ENCODE measurements around the gene FAM25A.
"Not testable (repeated sequence)": the region's sequence is repeated elsewhere in the genome, so short reads cannot be mapped to it uniquely, and the experiment has no call there.

FAM25A gene

DNA sequence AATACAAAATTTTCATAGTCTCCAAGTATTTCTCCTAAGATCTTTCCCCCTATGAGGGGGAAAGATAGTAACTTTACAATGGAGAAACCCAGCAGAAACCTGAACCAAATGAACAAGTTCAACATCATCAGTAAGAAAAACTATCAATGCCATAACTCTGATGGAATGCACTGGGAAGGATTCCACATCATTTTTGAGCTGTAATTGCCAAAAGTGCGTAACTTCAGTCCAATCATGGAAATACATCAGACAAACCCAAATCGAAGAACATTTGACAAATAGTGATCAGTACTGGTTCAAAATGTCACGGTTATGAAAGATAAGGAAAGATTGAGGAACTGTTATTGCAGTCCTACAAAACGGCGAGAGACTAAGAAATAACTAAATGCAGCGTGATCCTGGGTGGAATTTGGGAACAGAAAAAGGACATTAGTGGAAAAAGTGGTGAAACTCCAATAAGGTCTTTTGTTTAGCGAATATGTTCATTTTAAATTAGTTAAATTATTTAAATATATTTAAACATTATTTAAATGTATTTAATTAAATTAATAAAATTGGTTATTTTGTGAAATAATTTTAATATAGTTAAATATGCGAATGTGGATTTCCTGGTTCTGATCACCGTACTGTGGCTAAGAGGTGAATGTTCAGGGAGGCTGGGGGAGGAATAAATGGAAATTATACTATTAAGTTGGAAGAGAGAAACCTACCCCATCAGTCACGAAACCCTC, 4.9 kb upstream of the FAM25A start:
- DNase-seq, result not testable (repeated sequence)

DNA sequence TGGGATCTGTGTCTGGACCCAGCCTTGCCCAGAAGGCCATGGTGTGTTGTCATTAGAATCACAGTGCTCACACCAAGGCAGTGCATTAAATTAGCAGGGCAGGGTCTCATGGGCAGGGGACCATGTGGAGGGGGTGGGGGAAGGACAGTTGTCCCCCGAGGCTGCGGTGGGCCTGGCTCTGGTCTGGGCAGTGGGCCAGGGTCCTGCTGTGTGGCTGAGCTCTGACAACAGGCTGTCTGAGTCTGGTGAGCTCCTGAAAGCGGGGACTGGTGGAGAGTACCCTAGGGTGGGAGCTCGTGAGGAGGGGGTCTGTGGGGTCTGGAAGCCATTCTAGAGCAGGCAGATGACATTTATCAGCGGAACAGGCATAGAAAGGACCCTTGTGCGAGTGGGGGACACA, 2.0 kb upstream of the FAM25A start:
- DNase-seq, result not testable (repeated sequence)

DNA sequence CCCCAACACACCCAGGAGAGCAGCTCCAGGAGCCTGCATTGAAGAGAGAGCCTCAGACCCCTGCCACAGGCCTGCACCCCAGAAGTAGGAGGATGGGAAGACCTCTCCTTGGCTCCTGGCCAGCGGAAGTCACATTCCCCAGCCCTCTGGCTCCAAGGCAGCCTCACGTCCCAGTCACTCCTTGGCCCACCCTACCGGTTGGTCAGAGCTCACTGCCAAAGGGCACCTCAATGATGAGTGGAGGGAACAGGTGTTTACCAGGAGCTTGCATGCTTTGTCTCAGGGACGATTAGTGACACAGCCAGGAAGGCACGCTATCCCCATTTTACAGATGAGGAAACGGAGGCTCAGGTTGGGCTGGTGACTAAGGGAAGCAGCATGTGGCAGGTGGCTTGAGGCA, 1.0 kb upstream of the FAM25A start:
- not testable (repeated sequence) for DNase-seq

DNA sequence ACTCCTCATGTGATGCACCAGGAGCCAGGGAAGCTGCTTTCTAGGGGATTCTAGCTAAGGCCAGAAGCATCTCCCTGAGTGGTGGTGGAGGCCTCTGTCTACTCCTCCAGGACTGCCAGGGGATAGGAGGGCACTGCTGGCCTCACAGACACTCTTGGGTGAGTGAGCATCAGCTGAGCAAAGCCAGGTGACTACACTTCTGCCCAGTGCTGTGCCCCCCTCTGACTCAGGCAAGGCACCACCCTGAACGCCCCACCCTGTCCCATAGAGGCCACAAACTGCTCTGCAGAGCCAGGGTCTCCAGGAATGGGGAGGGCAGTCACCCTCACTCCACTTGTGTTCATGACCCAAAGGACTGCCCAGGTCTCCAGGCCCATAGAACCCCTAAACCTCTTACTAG, 590 bp upstream of the FAM25A start:
- not testable (repeated sequence) for DNase-seq

DNA sequence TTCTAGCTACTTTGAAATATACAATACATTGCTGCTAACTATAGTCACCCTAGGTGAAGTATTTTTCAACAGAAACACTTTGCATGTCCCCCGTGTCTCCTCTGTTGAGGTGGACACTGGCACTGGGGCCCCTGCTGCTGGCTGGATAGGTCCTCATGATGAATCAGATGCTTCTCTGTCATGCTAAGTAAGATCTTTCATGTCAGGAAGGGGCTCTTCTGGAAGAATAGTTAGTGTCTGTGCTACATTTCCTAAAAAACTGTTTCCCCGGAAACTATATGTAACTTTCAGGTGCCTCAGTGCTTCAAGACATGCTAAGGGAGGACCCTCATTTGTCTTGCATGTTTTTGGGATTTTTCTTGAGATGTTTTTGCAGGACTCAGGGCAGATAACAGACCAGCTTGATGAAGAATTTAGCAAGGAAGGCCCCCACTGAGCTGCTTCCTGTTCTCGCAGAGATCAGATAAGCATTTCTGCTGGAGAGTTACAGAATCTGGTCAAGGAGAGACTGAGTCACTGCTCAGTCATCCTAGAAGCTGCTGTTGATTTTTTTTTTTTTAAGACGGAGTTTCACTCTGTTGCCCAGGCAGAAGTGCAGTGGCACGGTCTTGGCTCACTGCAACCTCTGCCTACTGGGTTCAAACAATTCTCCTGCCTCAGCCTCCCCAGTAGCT, 5.3 kb downstream of the FAM25A start:
- DNase-seq, result not testable (repeated sequence)

DNA sequence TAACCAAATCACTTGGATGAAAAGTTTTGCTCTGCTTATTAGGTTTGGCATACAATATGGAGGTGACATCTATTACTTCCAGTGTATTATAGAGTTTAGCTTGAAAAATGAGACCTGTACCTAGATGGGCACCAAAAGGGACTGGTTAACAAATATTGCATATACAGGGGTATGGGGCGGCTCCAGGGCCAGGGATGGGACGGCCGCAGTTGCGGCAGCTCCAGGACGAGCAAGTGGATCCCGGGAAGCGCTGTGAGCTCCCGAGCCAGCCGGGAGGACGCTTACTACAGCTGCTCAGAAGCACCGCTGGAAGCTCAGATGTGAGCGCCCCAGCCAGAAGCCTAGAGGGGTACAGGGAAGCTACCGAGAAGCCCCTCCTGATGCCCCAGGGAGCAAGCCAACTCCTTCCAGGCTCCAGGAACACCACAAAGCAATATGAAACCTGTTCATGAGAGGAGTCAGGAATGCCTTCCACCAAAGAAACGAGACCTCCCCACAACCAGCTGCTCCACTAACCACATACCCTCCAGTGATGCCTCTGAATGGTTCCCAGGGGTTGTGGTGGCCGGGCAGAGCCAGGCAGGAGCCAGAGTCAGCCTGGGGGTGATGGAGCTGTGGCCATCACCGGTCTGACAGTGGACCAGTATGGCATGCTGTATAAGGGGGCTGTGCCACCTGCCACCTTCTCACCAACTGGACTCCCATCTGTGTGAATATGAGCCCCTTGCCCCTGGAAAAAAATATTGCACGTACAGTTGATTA, 6.8 kb downstream of the FAM25A start:
- not testable (repeated sequence) for DNase-seq

DNA sequence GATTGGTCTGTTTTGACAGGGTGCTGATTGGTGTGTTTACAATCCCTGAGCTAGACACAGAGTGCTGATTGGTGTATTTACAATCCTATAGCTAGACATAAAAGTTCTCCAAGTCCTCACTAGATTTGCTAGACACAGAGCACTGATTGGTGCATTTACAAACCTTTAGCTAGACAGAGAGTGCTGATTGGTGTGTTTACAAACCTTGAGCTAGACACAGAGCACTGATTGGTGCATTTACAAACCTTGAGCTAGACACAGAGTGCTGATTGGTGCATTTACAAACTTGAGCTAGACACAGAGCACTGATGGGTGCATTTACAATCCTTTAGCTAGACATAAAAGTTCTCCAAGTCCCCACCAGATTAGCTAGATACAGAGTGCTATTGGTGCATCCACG, 10.3 kb downstream of the FAM25A start:
- not testable (repeated sequence) for DNase-seq

DNA sequence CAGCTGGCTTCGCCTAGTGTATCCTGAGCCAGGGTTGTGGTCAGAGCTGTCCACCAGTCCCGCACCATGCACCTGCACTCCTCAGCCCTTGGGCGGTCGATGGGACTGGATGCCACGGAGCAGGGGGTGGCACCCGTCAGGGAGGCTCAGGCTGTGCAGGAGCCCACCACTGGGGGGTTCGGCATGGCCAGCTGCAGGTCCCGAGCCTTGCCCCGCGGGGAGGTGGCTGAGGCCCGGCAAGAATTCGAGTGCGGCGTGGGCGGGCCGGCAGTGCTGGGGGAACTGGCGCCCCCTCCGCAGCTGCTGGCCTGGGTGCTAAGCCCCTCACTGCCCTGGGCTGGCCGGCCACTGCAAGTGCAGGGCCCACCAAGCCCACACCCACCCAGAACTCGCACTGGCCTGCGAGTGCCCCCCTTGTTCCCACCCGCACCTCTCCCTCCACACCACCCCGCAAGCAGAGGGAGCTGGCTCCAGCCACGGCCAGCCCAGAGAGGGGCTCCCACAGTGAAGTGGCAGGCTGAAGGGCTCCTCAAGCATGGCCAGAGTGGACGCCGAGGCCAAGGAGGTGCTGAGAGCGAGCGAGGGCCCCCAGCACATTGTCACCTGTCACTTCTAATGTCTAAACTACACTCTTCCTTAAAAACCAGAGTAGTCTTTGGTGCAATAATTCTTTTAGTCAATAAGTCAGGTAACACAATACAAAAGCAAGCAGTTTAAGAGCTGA, 11.0 kb downstream of the FAM25A start:
- DNase-seq, result no peak

DNA sequence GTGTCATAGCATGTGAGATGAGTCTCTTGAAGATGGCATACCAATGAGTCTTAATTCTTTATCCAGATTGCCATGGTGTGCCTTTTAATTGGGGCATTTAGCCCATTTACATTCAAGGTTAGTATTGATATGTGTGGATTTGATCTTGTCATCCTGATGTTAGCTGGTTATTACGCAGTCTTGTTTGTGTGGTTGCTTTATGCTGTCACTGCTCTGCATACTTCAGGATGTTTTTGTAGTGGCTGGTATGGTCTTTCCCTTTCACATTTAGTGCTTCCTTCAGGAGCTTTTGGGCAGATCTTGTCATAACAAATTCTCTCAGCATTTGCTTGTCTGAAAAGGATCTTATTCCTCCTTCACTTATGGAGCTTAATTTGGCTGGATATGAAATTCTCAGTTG, 16.5 kb downstream of the FAM25A start:
- DNase-seq, result no peak

DNA sequence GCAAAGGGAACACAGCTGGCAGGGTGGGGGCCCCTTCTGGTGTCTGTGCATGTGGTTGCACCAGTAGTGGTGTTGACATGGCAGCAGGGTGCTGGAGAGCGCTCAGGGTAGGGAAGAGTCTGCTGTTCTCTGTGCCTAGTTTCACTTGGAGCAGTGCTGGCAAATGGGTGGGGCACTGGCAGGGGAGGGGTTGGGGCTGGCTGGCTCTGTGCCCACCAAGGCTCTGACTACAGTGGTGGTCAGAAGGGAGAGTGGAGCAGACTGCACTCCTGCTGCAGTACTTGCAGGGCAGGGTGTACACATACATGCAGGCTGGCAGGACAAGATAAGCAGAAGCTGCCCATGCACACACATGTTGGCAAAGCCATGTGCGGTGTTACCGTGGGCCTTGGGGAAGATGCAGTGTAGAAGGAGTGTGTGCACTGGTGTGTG, 18.2 kb downstream of the FAM25A start:
- no peak for DNase-seq

DNA sequence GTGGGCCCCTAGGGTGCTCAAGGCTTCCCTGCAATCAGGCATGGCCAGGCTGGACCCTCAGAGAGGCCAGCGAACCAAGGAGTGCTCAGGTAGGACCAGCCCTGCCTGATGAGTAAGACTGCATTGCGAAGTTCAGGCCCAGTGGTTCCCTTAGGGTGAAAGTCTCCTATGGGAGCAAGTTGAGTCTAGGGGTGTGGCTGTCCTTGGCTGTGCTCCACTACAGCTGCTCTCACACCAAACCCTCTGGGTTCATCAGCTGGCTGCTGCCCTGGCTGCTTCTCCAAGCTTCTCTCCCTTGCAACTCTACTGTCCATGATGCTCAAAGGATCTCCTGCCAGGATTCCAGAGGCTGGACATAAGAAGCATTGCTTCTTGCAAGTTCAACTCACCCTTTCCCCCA, 18.7 kb downstream of the FAM25A start:
- DNase-seq, result no peak

DNA sequence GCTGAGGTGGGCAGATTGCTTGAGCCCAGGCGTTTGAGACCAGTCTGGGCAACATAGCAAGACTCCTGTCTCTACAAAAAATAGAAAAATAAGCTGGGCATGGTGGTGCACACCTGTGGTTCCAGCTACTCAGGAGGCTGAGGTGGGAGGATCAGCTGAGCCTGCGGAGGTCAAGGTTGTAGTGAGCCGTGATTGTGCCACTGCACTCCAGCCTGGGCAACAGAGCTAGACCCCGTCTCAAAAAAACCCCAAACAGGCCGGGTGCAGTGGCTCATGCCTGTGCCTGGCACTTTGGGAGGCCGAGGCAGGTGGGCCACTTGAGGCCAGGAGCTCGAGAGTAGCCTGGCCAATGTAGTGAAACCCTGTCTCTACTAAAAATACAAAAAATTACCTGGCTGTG, 23.5 kb downstream of the FAM25A start:
- DNase-seq, result not testable (repeated sequence)

DNA sequence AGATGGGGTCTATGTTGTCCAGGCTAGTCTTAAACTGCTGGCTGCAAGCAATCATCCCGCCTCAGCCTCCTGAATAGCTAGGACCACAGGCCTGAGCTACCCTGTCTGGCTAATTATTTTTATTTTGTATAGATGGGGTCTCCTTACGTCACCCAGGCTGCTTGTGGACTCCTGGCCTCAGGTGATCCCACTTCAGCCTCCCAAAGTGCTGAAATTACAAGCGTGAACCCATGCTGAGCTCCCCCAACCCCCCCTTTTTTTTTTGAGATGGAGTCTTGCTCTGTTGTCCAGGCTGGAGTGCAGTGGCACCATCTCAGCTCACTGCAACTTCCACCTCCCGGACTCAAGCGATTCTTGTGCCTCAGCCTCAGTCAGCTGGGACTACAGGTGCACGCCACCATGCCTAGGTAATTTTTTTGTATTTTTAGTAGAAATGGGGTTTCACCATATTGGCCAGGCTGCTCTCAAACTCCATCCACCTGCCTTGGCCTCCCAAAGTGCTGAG, 25.4 kb downstream of the FAM25A start:
- DNase-seq, result no peak

DNA sequence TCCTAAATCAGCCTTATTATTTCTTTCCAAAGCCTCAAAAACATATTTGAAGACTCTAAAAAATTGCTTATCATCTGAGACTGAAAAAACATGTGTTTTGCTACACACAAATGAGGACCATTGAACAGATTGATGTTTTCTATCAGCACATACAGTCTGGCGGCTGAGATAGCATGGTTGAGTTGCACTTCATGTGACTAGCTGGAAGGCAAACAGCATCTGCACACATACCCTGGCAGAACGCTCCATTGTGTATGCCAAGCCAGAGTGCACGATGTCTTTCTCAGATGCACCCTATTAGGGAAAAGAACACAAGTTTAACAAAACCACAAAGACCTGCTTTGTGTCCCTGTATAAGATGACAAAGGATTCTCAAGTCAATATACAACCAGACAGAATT, 33.0 kb downstream of the FAM25A start:
- DNase-seq, result no peak

DNA sequence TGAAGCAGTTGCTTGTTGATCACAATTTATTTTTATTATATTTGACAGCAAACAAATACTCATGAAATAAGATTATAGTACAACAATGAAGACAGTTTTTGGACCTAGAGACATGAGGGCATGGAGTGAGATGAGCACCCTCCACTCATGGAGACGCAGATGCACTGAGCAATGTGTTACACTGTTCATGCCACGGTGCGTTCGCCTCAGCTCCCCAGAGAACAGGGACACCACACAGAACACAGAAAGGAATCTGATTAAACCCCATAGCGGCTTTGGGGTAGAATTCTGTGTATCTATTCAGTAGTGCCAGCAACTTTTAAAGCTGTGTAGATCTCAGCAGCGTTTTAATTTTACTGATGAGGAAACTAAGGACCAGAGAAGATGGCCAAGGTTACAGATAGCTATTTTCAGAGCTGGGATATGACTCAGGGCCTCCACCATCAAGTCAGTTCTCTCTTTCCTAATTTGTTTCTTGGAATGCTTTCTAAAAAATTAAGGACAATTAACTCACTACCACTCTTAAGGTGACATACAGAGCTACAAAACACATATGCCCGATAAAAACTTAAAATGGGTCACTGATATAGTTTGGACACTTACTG, 33.6 kb downstream of the FAM25A start:
- no peak for DNase-seq

DNA sequence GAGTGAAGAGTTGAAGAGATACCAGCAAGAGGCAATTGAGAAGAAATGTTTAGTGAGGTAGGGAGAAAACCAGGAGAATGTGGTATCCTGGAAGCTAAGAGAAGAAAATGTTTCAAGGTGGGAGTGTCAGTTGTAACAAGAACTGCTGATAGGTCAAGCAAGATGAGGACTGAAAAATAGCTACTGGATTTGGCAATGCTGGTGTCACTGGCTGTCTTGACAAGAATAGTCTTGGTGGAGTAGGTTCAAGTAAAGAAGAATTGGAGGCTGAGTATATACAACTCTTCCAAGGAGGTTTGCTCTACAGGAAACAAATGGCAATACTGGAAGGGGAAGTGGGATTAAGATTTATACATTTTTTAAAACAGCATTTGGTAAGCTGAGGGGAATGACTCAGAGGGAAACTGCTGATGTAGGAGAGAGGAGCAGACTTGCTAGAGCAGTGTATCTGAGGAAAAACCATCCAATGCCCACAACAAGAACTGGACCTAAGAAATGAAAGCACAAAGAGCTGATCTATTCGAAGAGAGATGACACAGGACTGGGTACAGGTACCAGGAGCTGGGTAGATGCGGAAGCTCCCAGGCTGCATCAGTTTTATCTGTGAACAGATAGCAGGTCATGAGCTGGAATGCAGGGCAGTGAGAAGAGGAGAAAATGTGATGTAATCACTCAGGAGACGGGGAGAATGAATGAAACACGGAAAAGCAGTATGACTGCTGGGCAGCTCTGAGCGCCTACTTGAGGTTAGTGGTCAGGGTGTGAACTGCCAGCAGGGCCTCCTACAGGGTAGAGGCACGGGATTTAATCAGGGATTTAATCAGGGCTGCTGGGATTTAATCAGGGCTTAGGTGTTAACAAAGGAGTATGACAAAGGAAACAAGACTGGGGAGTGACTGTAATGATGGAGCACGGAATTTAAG, 34.5 kb downstream of the FAM25A start:
- no peak for DNase-seq

DNA sequence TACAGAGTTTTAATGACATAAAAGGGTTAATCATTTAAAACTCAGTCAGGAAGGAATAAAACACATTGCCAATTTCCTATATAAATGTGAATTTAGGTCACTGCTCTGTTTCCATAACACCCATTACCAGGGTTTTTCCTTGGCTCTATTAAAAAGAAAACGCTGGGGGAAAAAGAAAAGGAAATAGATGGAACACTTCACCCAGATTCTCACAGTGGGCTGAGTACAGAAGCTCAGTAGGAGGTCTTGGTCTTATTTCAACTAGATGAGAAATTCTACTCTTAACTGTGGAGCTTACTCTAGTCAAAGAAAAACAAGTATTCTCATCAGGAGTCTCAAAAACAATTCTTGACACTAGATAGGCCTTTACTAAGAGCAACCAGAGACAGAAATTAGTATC, 38.1 kb downstream of the FAM25A start:
- DNase-seq, result no peak

DNA sequence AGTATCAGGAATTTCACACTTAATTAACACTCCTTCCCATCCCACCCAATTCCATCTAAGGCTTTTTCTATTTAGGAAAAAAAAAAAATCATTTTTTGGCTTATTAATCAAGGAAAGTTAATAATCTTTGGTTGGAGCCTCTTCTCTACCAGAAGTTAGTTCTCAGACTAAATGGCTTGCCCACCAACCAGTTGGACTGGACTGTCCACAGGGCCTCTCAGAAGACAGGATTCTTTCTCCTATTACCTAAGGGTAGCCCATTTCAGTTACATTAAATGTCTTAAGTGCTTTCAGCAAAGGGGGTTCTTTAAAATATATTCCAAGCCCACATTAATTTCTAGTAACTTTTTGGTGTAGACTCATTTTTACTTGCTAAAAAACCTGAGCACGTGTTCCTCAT, 39.3 kb downstream of the FAM25A start:
- DNase-seq, result no peak

DNA sequence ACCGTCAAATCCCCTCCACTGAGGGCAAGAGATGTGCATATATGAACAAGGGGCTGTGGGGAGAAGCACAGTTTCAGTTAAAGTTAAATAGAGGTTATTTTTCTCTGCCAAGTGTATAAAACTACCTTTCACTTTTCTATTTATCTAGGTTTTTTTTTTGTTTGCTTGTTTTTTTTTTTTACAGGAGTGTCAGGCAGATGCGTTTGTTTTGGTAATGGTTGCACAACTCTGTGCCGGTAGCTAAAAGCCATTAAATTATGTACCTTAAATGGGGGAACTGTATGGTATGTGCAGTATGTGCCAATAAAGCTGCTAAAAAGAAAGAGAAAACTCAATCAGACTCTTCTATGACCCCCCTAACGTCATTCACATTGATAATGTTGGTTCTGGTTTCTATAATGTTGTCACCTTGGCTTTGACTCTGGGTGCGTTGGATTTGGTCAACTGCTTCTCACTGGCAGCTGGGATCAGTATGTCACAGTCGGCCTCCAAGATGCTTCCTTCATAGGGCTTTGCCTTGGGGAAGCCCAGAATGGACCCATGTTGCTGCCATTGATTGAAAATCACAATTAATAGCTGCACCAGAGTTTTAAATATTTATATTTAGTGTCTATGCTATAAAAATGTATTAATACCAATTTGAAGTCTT, 40.3 kb downstream of the FAM25A start:
- DNase-seq, result no peak

DNA sequence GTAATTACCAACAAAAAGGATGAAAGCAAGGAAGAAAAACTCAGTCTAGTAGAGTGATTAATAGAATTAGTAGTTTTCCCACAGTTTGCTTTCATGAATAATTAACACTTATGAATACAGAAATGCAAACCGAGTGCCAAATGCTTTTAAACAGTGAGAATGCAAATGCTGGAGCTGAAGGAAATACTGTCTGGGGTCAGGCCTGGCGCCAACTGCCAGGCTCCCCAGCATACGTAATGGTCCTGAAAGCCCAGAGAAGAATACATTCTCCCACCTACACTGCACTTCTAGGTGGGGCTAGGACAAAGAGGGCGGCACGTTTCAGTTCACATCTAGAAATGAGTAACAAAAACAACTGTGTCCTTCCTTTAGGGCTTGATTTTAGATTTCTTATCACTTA, 44.6 kb downstream of the FAM25A start:
- no peak for DNase-seq

DNA sequence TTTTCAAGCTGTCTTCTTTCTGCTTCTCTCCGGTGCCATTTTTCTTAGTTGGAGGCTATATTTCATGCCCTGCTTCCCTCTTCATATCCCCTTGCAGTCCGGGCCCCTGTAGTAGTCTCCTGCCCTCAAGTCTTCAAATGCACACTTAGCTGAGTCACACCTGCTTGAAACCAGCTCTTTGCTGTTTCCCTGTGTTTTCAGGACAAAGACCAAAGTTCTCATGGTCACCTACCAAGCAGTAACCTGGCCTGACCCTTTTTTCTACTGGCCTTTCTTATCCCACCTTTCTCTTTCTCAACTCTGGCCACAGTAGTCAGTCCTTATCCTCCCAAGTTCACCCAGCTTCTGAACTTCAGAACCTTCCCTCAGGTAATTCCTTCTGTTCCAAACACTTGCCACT, 46.1 kb downstream of the FAM25A start:
- DNase-seq, result no peak
